Endodermal cell (in vitro differentiated cells): Measurements from ENCODE around the gene MRPL19. TPM values are rescaled to one million over a fixed set of nuclear protein-coding genes. Genes with fewer than 3 reads are reported as not detected.

Experiments
- DNase-seq: peaks from one replicate; pipeline ENCODE4 v3.0.0-alpha.2; 2017
- H3K27ac ChIP-seq: 2 replicates; pipeline ENCODE4 v1.5.1; 2013; ENCODE audit warnings: mild to moderate bottlenecking, low read depth, low read length, moderate library complexity
- H3K27me3 ChIP-seq: 2 replicates; pipeline ENCODE4 v1.6.1; 2013; ENCODE audit warnings: mild to moderate bottlenecking, low read length, moderate library complexity; ENCODE audit not compliant: insufficient read depth, control insufficient read depth, poor library complexity, severe bottlenecking
- H3K36me3 ChIP-seq: 2 replicates; pipeline ENCODE4 v1.7.0; 2013; ENCODE audit warnings: mild to moderate bottlenecking, low read length, moderate library complexity; ENCODE audit not compliant: control insufficient read depth, insufficient read depth
- H3K4me1 ChIP-seq: one replicate; pipeline ENCODE4 v1.7.0; 2013; ENCODE audit warnings: low read length; ENCODE audit not compliant: control insufficient read depth, insufficient read depth
- H3K4me3 ChIP-seq: 2 replicates; pipeline ENCODE4 v1.5.1; 2013; ENCODE audit warnings: mild to moderate bottlenecking, low read length, moderate library complexity
- H3K9ac ChIP-seq: 2 replicates; pipeline ENCODE4 v1.6.1; 2013; ENCODE audit warnings: mild to moderate bottlenecking, low read length, moderate library complexity; ENCODE audit not compliant: poor library complexity, severe bottlenecking; ENCODE audit errors: extremely low read depth
- H3K9me3 ChIP-seq: 2 replicates; pipeline ENCODE4 v1.6.1; 2013; ENCODE audit warnings: mild to moderate bottlenecking, low read length, moderate library complexity; ENCODE audit not compliant: control insufficient read depth
- H3K27ac Mint-ChIP-seq: 2 replicates; pipeline ENCODE4 v1.8.0; 2020; ENCODE audit warnings: mixed read lengths
- H3K27me3 Mint-ChIP-seq: 2 replicates; pipeline ENCODE4 v1.8.0; 2021; ENCODE audit warnings: mild to moderate bottlenecking, mixed read lengths; ENCODE audit not compliant: insufficient read depth
- H3K36me3 Mint-ChIP-seq: 2 replicates; pipeline ENCODE4 v1.8.0; 2020; ENCODE audit warnings: low read depth, mixed read lengths
- H3K4me1 Mint-ChIP-seq: 2 replicates; pipeline ENCODE4 v1.8.0; 2020; ENCODE audit warnings: mixed read lengths
- H3K4me3 Mint-ChIP-seq: 2 replicates; pipeline ENCODE4 v1.8.0; 2020; ENCODE audit warnings: mild to moderate bottlenecking, moderate library complexity, mixed read lengths
- H3K9me3 Mint-ChIP-seq: 2 replicates; pipeline ENCODE4 v1.8.0; 2020; ENCODE audit warnings: mild to moderate bottlenecking, mixed read lengths
- WGBS, 2 experiments: methylation state at CpG; one replicate each; pipeline versions ENCODE4 v1.1.5 to v1.1.7; 2013; ENCODE audit warnings: missing lambda C conversion rate in 2 of 2, mixed read lengths in 1 of 2; ENCODE audit not compliant: insufficient coverage in 1 of 2, insufficient read length in 1 of 2; 5-methylcytosine and 5-hydroxymethylcytosine counted together
- total RNA-seq, 2 donors: library from RNA; stranded (reverse); fragmentation: NEBNext Ultra II Directional in 1 of 2; extraction: Animal tissue kit (Norgen Biotek cat#: 25700) in 1 of 2; gene quantifications; 2 replicates in 1 of 2; 3 replicates in 1 of 2; pipeline ENCODE4 v1.2.1, GENCODE V29; 2021
- TF ChIP-seq, protein P1 (sequence below): fragments of 200-600 bp; sonication (generic); conservative IDR thresholded peaks from 2 replicates; pipeline ENCODE4 v1.5.0; 2021; ENCODE audit warnings: antibody characterized with exemption, mild to moderate bottlenecking

MRPL19 gene
- total RNA-seq, 2 donors from 2014 or later, result 63.7 to 77.6 TPM

DNA sequence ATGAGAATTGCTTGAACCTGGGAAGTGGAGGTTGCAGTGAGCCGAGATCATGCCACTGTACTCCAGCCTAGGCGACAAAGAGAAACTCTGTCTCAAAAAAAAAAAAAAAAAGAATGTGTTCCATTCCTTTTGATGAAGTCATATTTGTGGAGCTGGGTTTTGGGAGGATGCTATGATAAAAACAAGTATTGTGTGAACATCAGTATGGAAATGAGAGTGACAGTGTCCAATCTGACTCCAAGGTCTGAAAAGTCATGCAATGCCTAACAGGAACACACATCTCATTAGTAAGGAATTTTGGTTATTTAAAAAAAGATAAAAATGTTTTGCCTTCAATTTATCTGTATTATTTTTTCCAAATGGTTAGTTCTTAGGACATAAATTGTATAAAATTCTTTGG is 52.3 kb downstream of the MRPL19 start:
- no peak overlapping the region for H3K27ac Mint-ChIP-seq
- H3K27me3 Mint-ChIP-seq, result no peaks in the 10 kb centered on the region
- no peaks in the 10 kb centered on the region for H3K4me1 ChIP-seq
- no peaks in the 10 kb centered on the region for H3K4me1 Mint-ChIP-seq
- H3K4me3 Mint-ChIP-seq, result no peak overlapping the region
- H3K9me3 Mint-ChIP-seq, result peaks cover 3% of the 10 kb centered on the region
- no peak overlapping the region for H3K9ac ChIP-seq
- TF ChIP-seq, protein P1, sequence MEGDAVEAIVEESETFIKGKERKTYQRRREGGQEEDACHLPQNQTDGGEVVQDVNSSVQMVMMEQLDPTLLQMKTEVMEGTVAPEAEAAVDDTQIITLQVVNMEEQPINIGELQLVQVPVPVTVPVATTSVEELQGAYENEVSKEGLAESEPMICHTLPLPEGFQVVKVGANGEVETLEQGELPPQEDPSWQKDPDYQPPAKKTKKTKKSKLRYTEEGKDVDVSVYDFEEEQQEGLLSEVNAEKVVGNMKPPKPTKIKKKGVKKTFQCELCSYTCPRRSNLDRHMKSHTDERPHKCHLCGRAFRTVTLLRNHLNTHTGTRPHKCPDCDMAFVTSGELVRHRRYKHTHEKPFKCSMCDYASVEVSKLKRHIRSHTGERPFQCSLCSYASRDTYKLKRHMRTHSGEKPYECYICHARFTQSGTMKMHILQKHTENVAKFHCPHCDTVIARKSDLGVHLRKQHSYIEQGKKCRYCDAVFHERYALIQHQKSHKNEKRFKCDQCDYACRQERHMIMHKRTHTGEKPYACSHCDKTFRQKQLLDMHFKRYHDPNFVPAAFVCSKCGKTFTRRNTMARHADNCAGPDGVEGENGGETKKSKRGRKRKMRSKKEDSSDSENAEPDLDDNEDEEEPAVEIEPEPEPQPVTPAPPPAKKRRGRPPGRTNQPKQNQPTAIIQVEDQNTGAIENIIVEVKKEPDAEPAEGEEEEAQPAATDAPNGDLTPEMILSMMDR, result no peak
- WGBS, 2 experiments, result 70 to 100% methylated on average over 2 of the region's 2 CpGs
- H3K9me3 ChIP-seq, result peaks cover 16% of the 10 kb centered on the region
- H3K27me3 ChIP-seq, result no peaks in the 10 kb centered on the region
- peaks cover 58% of the 10 kb centered on the region for H3K36me3 ChIP-seq
- peaks cover 58% of the 10 kb centered on the region for H3K36me3 Mint-ChIP-seq
- DNase-seq, result no peak
- no peak overlapping the region for H3K27ac ChIP-seq
- no peak overlapping the region for H3K4me3 ChIP-seq

DNA sequence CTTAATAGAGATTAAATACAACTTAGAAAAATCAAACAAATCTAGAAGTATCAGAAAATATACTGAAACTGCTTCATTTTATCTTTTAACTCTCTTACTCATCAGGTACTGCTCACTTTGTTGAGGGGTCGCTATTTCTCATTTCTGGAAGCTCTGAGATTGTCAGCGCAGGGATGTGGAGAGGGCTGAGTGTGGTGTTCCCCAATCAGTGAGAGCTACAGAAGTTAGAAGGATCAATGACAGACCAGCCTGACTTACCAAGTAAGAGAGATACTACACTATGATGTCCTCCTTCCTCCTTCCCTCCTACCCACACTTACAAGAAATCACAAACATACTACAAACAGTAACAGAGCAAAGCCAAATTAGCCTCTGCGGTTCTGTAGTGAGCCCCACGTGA is 56.0 kb downstream of the MRPL19 start:
- no peaks in the 10 kb centered on the region for H3K27me3 ChIP-seq
- peaks cover 70% of the 10 kb centered on the region for H3K36me3 ChIP-seq
- Mint-ChIP-seq H3K27me3 (no peaks in the 10 kb centered on the region), H3K4me1 (peaks cover 8% of the 10 kb centered on the region), H3K4me3 (no peak overlapping the region), H3K27ac (no peak overlapping the region), H3K36me3 (peaks cover 67% of the 10 kb centered on the region), H3K9me3 (peaks cover under 1% of the 10 kb centered on the region)
- peaks cover 8% of the 10 kb centered on the region for H3K9me3 ChIP-seq
- WGBS, 2 experiments, result 97 to 100% methylated on average over 1 to 4 of the region's 4 CpGs
- no peak for DNase-seq
- no peak overlapping the region for H3K9ac ChIP-seq
- H3K4me1 ChIP-seq, result no peaks in the 10 kb centered on the region
- H3K27ac ChIP-seq, result no peak overlapping the region
- TF ChIP-seq, protein P1, result no peak
- H3K4me3 ChIP-seq, result no peak overlapping the region

DNA sequence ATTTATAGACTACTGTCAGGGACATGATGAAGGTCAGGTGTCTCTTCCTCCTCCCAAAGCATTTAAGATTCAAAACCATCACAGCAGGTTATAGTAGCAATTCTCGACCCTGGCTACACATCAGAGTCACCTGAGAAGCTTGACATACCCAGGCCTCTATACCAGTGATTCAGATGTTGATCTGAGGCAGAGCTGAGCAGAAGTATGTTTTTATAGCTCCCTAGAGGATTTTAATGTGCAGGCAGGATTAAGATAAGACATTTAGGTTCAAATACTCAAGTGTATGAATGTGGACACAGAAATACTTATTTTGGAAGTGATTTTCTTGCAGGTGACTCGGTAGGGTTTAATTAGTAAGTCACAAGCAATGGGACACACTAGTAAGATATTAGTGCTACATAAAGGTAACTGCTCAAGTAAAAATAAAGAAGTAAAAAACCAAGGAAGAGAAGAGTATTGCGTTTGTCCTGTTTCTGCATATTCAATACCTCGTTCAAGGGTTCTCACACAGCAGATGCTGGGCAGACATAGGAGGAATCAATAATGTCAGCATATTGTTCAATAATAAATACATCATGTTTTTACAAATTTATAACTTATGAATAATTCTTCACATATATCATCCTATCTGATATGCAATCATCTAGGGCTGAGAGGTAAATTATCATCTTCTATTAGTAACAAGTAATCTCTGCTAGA is 57.2 kb downstream of the MRPL19 start:
- H3K4me3 Mint-ChIP-seq, result no peak overlapping the region
- H3K27me3 Mint-ChIP-seq, result no peaks in the 10 kb centered on the region
- TF ChIP-seq, protein P1, result no peak
- H3K27ac Mint-ChIP-seq, result no peak overlapping the region
- Histone ChIP-seq H3K36me3 (peaks cover 65% of the 10 kb centered on the region), H3K4me1 (no peaks in the 10 kb centered on the region), H3K4me3 (no peak overlapping the region), H3K9ac (no peak overlapping the region), H3K9me3 (no peaks in the 10 kb centered on the region), H3K27ac (no peak overlapping the region), H3K27me3 (no peaks in the 10 kb centered on the region)
- H3K36me3 Mint-ChIP-seq, result peaks cover 56% of the 10 kb centered on the region
- no peak for DNase-seq
- H3K4me1 Mint-ChIP-seq, result peaks cover 12% of the 10 kb centered on the region
- 80 to 90% methylated on average over 1 to 4 of the region's 4 CpGs for WGBS, 2 experiments
- H3K9me3 Mint-ChIP-seq, result no peaks in the 10 kb centered on the region
